Measurements from ENCODE around the gene FAM131B.

Gene FAM131B

DNA sequence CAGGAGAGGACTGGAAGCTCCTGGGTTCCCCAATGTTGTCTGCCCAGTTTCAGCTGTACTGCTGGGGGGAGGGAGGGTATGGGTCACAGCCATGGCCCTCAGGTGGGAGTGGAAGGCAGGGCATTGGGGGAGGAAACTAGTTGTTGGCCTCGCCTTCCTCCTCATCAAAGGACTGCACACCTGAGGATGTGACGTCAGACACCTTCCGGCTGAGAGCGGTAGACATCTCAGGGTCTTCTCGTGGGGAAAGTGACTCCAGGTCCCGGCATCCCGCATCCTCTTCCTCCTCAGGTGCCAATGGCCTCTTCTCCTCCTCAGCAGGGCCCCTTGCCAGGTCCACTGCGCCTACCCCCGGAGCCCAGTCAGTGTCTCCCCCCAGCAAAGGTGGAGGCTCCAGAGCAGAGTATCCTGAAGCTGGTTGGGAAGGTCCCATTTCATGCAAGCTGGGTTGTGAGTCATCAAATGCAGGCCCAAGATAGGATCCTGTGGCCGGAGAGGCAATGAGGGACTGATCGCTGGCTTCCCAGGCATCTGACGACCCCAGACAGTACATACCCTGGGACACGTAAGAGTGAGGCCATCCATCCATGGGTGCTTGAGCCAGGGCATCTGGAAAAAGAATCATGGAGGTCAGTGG is 6.0 kb downstream of the FAM131B start:
- no peak for DNase-seq

DNA sequence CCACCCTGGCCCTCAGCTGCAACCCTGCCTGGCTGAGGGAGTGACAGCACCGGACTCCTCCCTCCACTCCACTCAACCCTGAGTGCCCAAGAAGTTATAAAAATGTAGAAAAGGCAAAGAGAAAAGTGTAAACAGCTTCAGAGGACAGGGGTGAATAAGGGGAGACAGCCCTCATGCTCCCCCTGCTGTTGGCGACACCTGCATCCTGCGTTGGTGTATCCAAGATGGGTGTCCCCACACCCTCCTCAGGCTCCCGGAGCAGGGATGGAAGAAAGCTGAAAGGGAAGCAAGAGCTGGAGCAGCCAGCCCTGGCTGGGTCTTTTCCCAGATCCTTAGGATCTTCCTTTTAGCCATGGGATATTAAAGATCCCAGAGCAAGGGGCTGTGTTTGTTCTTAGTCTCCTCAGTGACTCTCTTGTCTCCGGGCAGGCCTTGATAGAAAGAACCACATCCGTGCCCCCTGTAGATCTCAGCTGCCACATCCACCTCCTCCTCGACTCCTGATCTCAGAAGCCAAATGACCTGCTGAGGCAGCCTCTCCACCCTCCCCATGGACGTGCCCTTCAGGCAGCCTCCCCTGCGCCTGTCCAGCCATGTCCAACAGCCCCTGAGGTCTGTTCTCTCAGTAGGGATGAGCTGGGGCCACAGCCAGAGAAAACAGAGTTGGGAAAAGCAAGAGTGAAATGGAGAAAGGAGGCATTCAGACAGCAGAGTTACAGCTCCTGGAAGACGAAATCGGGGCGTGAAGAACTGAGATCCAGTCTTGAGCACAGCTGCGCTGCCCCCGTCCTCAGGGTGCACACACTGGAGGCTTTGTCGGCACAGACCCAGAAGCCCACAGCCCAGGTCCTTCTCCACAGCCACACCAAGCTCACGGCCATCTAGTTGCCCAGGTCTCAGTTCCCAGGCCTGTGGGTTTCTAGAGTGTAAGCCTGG is 6.8 kb downstream of the FAM131B start:
- DNase-seq: no peak

DNA sequence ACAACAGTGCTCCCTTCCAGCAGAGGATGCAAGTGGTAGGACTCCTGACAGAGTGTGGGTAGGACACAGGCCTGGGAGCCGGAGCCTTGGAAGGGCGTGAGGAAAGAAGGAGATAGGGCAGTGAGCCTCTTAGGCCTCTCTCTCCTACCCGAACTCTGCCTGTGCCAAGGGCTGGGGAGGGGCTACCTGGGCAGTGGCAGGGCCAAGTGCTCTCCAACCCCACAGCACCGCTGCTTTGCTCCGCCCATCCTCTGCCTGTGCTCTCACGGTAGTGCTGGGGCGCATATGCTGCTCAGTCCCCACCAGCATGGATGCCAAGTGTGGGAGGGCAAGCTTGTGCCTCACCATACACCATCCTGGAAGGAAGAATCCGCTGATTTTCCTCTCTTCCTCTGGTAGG is 7.5 kb downstream of the FAM131B start:
- no peak for DNase-seq

DNA sequence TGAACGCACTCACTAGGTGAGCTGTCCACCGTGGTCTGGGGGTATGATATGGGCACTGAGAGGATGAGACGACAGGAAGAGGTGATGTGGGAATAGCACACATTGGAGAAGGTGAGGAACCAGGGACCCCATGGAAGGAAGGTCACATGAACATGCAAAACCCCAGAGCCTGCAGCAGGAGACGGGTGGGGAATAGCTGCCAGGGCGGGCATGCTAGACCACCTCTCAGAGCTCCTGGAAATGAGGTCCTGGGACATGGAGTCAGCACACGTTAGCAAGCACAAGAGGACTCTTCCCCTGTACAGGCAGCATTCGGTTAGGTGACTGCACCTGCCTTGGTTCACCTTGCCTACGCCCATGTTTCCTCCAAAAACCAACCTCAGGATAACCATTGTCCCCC is 8.1 kb downstream of the FAM131B start:
- DNase-seq: no peak

DNA sequence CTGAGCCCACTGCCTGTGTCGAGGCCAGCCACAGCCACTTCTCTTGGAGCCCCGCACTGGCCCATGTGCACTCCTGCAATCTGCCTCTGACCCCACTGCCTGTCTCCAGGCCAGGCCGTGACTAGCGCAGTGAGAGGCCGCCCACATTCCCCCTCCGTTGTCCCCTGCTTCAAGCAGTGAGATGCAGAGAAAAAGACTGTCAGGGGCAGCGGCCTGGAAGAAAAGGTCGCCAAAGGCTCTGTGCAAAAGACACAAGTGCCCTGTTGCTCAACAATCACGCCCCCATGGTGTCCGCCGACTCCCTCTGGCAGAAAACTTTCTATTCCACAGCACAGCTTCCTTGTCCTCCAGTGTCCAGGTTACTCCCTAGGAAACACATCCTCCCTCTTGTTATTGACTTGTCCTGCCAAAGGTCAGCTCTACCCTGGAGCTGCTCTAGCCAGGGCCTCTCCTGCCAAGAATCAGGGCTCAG is 9.9 kb downstream of the FAM131B start:
- no peak for DNase-seq

DNA sequence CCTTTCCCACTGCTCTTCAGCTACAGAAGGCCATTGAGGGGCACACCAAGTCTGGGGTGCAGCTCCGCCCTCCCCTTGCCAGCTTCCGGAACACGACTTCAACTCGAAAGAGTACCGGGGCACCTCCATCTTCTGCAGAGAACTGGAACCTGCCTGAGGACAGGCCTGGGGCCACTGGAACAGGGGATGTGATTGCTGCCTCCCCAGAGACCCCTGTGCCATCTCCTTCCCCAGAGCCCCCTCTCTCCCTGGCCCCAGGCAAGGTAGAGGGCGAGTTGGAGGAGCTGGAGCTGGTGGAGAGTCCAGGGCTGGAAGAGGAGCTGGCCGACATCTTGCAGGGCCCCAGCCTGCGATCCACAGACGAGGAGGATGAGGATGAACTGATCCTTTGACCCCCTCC is 10.9 kb downstream of the FAM131B start:
- DNase-seq: no peak

DNA sequence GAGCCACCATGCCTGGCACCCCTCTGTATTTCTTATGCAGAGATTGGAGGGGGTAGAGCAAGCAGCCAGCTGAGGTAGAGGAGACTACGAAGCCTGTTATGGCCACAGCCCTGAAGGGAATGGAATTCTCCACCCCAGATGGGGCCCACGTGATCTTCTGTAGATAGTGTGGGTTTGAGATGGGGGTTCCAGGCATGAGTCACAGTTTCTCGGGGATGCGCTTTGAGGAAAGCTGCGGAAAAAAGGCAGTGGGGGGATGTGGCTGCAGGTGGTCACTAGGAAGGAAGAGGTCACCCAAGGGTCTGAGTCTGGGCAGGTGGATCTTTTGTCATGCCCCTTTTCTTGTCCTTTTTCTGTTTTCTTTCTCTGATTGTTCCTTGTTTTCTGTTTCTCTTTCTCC is 11.5 kb downstream of the FAM131B start:
- DNase-seq: no peak

DNA sequence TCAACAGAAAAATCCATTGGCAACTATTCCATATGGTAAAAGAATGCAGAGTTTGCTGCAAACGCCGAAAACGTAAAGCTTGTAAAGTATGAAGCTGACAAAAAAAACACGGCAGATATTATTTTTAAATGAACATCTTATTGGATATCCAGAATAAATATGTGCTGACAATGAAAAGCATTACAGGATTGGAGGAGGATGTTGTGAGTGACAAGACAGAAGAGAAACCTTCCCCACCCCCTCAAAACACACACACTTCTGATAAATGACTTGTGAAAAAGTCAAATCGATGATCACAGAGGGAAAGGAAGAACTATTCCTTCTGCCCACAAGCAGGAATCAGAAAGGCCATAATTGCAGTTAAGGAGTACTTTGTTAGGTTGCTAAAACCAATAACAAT is 14.6 kb downstream of the FAM131B start:
- DNase-seq: no peak

DNA sequence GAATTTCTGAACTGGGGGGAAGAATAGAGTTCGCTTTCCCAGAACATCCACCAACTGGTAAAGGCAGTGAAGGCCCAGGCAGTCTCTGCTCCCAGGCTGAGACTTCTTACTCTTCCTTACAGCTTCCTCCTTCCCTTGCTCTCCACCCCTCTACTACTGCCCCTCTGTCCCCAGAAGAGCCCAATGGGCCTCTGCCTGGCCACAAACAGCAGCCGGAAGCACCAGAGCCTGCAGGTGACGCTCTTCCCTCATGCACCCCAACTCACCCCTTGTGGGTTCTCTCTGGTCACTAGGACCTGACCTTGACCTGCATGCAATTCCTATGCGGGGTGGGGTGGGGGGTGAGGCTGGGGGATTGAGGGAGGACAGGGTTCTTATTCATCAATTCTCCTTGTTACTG is 16.5 kb downstream of the FAM131B start:
- DNase-seq: no peak

DNA sequence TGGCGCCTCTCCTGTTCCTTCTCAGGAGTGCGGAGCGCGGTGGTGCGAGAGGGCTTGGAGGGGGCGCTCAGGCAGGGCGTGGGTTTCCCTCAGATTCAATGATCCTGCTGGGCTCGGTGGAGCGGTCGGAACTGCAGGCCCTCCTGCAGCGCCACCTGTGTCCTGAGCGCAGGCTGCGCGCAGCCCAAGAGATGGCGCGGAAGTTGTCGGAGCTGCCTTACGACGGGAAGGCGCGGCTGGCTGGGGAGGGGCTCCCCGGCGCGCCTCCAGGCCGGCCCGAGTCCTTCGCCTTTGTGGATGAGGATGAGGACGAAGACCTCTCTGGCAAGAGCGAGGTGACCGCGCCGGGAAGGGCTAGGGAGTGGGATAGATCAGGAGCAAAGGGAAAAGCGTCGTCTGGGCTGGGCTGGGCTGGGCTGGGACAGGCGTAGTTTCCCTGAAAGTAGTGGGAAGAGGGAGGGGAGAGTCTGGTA is 17.0 kb downstream of the FAM131B start:
- DNase-seq: peak; percentile 73

DNA sequence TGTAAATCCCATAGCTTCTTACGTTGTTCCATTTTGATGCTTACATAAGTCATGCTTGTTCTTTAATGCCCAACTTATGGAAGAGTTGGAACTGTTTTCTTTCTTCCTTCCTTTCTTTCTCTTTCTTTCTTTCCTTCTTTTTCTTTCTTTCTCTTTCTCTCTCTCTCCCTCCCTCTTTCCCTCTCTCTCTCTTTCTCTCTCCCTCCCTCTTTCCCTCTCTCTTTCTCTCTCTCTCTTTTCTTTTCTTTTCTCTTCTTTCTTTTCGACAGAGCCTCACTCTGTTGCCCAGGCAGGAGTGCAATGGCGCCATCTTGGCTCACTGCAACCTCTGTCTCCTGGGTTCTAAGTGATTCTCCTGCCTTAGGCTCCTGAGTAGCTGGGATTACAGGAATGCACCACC is 18.9 kb downstream of the FAM131B start:
- no peak for DNase-seq

DNA sequence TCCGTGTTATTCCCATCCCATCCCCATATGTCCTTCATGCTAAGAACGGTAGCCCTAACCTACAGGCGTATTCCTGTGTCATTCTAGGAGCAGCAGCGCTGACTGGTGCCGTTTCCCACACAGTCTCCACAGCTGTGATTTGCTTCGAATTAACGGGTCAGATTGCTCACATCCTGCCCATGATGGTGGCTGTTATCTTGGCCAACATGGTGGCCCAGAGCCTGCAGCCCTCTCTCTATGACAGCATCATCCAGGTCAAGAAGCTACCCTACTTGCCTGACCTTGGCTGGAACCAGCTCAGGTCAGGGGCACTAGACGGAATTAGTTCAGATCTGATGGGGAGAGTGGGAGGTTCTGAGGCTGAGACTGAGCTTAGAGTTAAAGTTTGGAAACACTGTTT is 20.7 kb downstream of the FAM131B start:
- DNase-seq: no peak

DNA sequence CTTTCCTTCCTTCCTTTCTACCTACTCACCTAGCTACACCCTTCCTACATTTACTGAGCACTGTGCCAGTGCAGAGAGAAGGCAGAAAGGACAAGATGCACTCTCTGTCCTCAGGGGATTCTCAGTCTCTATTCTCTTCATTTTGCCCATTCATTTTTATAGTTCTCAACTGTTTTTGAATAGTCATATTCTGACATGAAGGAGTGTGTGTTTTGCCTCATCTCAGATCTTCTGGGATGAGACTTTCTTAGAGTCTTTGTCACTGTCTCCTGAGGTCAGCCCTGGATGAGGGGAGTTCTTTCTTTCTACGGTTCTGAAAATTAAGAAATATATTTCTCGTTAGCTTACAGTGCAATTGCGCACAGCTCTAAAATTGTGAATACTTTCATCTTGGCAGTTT is 25.3 kb downstream of the FAM131B start:
- no peak for DNase-seq

DNA sequence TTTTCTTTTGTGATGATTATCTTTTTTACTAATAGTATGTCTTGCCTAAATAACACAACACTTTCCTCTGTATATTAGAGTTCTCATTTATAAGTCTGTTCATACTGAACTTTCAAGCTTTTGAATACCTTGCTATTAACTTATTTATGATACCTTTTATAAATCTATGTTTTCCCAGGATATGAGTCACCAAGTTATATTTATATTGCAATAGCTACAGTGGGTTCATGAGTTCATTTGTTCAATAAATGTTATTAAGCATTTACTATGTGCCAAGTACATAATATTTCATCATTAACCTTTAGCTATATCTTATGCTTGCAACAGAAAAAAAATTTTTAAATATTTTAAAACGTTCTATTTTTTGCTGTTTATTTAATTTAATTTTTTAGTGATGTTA is 28.3 kb downstream of the FAM131B start:
- DNase-seq: no peak

DNA sequence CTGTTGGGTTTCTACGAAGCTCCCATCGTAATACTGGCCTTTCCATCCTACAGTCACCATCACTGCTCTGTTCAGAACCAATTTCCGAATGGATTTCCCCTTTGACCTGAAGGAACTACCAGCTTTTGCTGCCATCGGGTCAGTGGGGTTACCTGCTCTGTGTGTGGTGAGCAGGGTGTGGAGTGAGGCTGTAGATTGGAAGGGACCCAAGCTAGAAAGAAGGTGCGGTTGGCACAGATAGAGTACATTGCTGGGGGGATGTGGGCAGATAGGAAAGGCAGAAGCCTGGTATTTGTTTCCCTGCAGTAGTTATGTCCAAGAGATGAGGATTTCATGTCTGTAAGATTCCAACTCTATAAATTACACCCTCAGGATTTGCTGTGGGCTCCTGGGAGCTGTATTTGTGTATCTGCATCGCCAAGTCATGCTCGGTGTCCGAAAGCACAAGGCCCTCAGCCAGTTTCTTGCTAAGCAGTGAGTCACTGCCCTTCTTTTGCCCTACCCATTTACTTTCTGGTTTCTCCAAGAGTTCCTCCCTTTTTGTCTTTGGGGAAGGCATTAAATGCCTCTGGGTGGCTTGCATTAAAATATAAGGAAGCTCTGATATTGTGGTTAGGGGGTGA is 31.2 kb downstream of the FAM131B start:
- no peak for DNase-seq

DNA sequence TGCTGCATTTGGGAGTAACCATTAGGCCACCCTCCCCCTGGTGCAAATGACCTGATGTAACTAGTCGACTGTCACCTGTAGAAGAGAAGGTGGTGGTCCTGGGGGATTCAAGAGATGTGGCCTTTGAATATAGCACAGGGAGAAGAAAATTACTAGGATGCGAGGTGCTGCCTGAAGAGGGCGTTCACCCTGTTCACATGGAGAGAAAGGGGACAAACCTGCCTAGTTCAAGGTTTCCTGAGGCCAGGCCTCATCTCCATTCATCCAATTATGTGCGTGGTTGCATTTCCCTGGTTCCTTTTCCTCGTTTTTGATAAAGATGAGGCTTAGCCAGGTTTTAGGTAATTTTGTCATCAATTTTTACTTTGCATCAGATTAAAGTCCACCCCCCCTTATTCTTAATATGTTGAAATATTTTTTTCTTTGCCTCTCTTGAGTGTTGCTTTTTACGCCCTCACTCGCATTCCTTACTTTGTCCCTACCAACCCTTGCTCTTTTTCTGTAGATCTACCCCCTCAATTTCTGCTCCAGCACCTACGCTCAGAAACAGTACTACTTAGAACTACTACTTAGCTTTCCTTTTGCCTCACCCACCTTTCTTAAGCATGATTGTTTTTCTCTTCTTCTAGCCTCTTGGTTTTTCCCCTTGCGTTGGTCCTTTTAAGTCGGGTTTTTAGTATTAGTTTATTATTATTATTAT is 32.9 kb downstream of the FAM131B start:
- DNase-seq: no peak

DNA sequence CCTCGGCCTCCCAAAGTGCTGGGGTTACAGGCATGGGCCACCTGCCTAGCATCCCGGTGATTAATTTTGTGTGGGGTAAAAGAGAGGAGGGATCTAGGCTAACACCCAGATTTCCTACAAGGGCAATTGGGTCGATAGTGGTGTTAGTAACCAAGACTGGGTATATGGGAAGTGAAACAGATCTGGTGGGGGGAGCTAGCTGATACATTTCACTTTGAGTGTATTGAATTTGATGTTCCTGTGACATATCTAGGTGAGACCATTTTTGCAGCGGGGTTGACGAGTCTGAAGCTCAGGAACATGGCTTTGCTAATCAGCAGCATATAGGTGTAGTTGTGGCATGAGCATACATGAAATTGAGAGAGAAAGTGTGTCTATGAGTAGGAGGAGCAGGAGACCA is 34.6 kb downstream of the FAM131B start:
- DNase-seq: no peak

DNA sequence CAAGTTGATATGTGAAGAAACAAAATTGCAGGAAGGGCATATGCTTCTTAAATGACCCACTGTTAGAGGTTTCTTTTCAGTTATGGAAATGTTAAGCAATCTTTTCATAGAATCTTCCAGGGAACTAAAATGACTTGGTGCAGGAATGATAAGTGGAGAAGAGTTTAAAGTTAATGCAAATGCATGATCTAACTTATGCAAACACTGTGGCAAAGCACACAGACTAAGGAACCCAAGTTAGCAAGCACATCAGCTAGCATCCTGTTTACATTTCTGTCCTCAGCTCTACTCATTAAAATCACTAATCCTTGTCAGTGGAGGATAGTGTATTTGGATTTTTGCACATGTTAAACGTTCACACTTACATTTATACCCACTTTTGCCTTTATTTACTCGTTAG is 37.3 kb downstream of the FAM131B start:
- no peak for DNase-seq

DNA sequence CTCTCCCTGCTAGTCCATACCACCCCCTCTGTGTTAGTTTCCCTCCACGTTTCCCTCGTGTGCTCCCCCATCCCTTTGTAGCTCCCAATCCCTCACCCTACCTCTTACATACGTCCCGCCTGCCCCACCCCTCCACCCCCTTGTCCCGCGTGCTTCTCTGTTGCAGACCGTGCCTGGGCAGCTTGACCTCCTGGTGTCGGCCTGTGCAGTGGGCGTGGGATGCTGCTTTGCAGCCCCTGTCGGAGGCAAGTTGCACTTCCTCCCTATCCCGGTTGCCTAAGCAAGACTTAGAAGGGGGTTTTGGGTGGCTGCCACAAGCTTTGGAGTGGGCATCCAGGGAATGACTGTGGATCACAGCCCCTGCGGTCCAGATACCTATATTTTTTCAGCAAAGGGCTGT is 38.9 kb downstream of the FAM131B start:
- no peak for DNase-seq

DNA sequence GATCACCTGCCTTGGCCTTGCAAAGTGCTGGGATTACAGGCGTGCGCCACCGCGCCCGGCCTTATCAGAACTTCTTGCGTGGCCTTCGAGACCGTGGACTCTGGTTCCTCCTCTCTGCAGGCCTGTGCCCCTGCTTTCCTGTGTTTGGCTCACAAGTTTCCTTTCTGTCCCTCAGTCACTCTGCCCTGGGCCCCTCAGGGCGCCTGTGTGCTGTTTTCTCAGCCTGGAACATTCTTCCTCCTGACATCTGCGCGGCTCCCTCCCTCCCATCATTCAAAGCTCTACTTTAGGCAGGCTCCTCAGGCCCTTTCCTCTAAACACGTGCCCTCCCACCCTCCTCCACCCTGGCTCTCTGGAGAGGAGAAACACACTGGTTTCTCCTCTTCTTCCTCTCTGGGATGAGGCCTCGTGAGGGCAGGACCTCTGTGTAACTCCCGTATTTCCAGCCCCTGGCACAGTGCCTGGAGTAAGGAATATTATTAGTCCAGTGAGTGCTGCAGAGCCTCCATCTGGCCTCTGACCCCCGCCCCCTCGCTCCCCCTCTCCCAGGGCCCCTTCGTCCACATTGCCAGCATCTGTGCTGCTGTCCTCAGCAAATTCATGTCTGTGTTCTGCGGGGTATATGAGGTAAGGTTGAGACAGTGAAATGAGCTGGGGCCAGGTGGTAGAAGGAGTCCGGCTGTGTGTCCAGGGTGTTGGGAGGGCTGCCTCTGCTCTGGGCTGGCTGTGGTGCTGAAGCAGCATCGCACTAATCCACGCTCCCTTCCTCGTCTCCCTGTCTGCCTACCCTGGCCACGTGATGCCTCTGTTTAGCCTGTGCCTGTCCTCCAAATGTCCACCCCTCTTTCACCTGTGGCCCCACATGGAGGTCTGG is 39.5 kb downstream of the FAM131B start:
- no peak for DNase-seq

DNA sequence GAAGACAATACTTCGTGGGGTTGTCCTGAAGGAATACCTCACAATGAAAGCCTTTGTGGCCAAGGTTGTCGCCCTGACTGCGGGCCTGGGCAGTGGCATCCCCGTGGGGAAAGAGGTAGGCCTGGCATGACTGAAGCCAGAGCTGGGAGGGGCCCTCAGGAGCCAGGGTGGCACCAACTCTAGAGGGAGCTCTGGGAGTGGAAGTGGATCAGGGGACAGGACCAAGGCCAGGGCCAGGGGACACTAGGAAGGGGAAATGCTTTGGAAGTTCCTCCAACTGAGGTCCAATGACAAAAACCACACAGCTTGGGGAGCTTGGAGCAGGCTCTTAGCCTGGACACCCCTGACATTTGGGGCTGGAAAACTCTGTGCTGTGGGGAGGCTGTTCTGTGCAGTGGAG is 40.8 kb downstream of the FAM131B start:
- no peak for DNase-seq

DNA sequence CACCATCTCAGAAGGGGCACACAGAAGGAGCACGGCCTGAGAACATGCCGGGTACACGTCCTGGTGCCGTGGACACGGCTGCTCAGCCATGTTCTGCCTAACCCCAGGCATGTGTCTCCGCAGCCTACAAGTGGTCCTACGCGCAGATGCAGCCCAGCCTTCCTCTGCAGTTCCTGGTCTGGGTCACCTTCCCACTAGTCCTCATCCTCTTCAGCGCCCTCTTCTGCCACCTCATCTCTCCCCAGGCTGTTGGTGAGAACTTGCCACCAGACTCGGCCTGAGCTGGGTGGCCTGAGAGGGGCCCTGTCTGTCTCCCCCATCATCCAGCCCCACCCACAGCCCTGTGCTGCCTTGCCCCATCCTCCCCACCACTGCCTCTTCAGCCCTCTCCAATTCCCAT is 41.3 kb downstream of the FAM131B start:
- DNase-seq: no peak

Data from stimulated activated CD4-positive, alpha-beta T cell treated with anti-CD3 and anti-CD28 coated beads, Interleukin-1b, Interleukin-23, amount 100 ng/mL, for 48 hours (primary cell).